Suprapubic skin (tissue), 3 donors: ENCODE results near the gene CASP9.

Experiments used
- EP300 ChIP-seq: sonication (generic); formaldehyde crosslinking; IDR thresholded peaks from one replicate; pipeline ENCODE4 v1.6.1; 2017; ENCODE audit warnings: antibody characterized with exemption
- POLR2A ChIP-seq, 2 donors: fragments of 450-650 bp; IDR thresholded peaks; one replicate each; pipeline ENCODE4 v1.6.1; 2017; ENCODE audit warnings: antibody characterized with exemption in 2 of 2, mild to moderate bottlenecking in 2 of 2, moderate library complexity in 2 of 2
- TF ChIP-seq, protein P1 (sequence below), 2 donors: fragments of 200-600 bp in 1 of 2; fragments of 450-650 bp in 1 of 2; sonication (generic) in 1 of 2; IDR thresholded peaks; one replicate each; pipeline ENCODE4 v1.5.1; 2016 to 2019; ENCODE audit warnings: antibody characterized with exemption in 2 of 2, mild to moderate bottlenecking in 1 of 2, moderate library complexity in 1 of 2

DNA sequence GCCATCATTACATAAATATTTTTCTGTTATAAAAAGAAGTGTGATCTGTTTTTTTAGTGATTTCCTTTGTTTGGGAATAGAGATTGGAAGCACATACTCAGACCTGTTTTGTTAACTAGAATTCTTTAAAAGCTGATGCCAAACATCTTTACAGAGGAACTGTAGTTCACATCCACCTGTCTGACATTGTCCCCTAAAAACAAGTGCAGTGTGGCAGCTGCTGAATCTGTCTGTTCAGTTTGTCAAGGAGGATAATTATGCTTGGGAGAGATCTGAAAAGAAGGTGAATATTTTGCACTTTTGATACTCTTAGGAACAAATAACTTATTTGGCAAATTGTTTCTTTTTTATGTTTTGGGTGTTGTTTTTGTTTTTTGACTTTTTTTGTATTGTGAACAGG, 47.3 kb upstream of the CASP9 start:
- TF ChIP-seq POLR2A (IDR thresholded peaks at IDR 0.05) = no peak
- TF ChIP-seq, protein P1, sequence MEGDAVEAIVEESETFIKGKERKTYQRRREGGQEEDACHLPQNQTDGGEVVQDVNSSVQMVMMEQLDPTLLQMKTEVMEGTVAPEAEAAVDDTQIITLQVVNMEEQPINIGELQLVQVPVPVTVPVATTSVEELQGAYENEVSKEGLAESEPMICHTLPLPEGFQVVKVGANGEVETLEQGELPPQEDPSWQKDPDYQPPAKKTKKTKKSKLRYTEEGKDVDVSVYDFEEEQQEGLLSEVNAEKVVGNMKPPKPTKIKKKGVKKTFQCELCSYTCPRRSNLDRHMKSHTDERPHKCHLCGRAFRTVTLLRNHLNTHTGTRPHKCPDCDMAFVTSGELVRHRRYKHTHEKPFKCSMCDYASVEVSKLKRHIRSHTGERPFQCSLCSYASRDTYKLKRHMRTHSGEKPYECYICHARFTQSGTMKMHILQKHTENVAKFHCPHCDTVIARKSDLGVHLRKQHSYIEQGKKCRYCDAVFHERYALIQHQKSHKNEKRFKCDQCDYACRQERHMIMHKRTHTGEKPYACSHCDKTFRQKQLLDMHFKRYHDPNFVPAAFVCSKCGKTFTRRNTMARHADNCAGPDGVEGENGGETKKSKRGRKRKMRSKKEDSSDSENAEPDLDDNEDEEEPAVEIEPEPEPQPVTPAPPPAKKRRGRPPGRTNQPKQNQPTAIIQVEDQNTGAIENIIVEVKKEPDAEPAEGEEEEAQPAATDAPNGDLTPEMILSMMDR (IDR thresholded peaks at IDR 0.05) = no peak
- TF ChIP-seq EP300 = no peak
